ENCODE results near the gene CA4.

DNA sequence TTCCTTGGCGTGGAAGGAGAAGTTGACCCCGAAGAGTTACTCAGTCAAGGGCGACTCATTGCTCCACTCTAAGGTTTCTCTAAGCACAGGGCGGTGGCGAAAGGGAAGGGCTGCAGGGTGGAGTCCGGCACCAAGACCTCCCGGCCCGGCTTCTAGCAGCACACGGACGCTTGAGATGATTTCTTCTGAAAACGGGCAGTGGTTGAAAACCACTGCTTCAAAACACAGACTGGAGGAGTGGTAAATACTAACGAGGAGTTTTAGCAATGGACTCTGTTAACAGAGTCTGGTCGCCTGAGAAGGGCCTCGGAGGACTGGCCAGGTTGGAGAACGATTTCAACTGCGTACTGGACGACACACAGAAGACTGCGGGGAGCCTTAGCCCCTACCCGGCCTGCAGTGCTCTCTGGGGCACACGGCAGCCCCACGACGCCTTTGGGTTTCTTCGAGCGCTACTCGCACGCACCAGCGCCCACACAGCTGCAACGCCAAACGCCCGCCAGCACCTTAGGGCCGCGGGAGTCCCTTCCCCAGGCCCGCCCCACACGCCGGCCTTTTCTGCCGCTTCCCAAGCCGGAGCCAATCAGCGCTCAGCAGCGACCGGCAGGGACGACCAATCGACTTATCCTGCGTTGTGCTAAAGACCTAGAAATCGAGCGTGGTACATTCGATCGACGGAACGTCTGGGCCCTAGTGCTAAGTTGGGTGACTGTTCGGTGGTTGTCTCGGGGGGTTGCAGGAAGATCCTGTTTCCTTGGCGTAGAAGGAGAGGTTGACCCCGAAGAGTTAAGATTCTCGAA is 14.4 kb upstream of the CA4 start:
- TF ChIP-seq, protein P1, sequence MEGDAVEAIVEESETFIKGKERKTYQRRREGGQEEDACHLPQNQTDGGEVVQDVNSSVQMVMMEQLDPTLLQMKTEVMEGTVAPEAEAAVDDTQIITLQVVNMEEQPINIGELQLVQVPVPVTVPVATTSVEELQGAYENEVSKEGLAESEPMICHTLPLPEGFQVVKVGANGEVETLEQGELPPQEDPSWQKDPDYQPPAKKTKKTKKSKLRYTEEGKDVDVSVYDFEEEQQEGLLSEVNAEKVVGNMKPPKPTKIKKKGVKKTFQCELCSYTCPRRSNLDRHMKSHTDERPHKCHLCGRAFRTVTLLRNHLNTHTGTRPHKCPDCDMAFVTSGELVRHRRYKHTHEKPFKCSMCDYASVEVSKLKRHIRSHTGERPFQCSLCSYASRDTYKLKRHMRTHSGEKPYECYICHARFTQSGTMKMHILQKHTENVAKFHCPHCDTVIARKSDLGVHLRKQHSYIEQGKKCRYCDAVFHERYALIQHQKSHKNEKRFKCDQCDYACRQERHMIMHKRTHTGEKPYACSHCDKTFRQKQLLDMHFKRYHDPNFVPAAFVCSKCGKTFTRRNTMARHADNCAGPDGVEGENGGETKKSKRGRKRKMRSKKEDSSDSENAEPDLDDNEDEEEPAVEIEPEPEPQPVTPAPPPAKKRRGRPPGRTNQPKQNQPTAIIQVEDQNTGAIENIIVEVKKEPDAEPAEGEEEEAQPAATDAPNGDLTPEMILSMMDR (IDR thresholded peaks at IDR 0.05; ENCODE audit: poor library complexity), result no peak
- TF ChIP-seq EZH2 (IDR thresholded peaks at IDR 0.05; ENCODE audit: borderline replicate concordance) (no peak), EZH2phosphoT487 (IDR thresholded peaks at IDR 0.05; ENCODE audit: low read depth, severe bottlenecking, unreplicated experiment) (no peak)

Data from hepatocyte (in vitro differentiated cells).